IMR-90 (cell line): Measurements from ENCODE around the gene QSOX2. TPM values are rescaled to one million over a fixed set of nuclear protein-coding genes. Genes with fewer than 3 reads are reported as not detected.

Source experiments
- ATAC-seq: fragments of 200-7000 bp; cut with Tn5 transposase; 2 replicates; pipeline ENCODE4 v1.9.1; 2020; ENCODE audit warnings: low read depth, mild to moderate bottlenecking, moderate library complexity
- BruUV-seq: library from RNA; stranded (reverse); fragments of 400-500 nt; replicated peaks from 2 replicates; lab custom pipeline; 2021; lab: Mats Ljungman, UMichigan
- CTCF ChIA-PET: fragments of 300-600 bp; formaldehyde crosslinking; extraction: SDS; loops from one replicate; lab custom pipeline; 2021; ENCODE audit warnings: antibody characterized with exemption; lab: Yijun Ruan, JAX
- POLR2A ChIA-PET: fragments of 300-600 bp; sonication (Branson Sonifier 250); formaldehyde crosslinking; loops from one replicate; lab custom pipeline; 2022; ENCODE audit warnings: antibody characterized with exemption; ENCODE audit not compliant: unreplicated experiment; lab: Charles Lee
- DNase-seq: peaks from one replicate; pipeline ENCODE4 v3.0.0; 2013
- H2AFZ ChIP-seq: replicated peaks from 2 replicates; pipeline ENCODE3; 2013; ENCODE audit warnings: low read length, mild to moderate bottlenecking; ENCODE audit not compliant: poor library complexity
- H2AK5ac ChIP-seq: 2 replicates; pipeline ENCODE4 v1.6.1; 2013; ENCODE audit warnings: low read depth, low read length, inconsistent platforms
- H2AK9ac ChIP-seq: replicated peaks from 2 replicates; pipeline ENCODE3; 2013; ENCODE audit warnings: mild to moderate bottlenecking, low read depth, low read length, moderate library complexity; ENCODE audit not compliant: poor library complexity
- H2BK120ac ChIP-seq: 2 replicates; pipeline ENCODE4 v1.6.1; 2013; ENCODE audit warnings: low read depth, low read length, inconsistent platforms
- H2BK15ac ChIP-seq: 3 replicates; pipeline ENCODE4 v1.6.1; 2013; ENCODE audit warnings: low read depth, low read length, inconsistent platforms
- H2BK20ac ChIP-seq: 2 replicates; pipeline ENCODE4 v1.6.1; 2013; ENCODE audit warnings: low read depth, mild to moderate bottlenecking, inconsistent platforms, low read length, moderate library complexity
- H2BK5ac ChIP-seq: 2 replicates; pipeline ENCODE4 v1.6.1; 2013; ENCODE audit warnings: mild to moderate bottlenecking, low read depth, low read length, inconsistent platforms; ENCODE audit not compliant: poor library complexity, severe bottlenecking
- H3K14ac ChIP-seq: replicated peaks from 2 replicates; pipeline ENCODE4 v1.6.1; 2013; ENCODE audit warnings: low read depth, low read length, inconsistent platforms
- H3K18ac ChIP-seq: 2 replicates; pipeline ENCODE4 v1.6.1; 2013; ENCODE audit warnings: low read depth, low read length, control low read depth
- H3K23ac ChIP-seq: 2 replicates; pipeline ENCODE4 v1.6.1; 2013; ENCODE audit warnings: low read depth, low read length, inconsistent platforms
- H3K27ac ChIP-seq: 2 replicates; pipeline ENCODE4 v1.5.1; 2013; ENCODE audit warnings: mild to moderate bottlenecking, control low read depth, low read length; ENCODE audit not compliant: insufficient read depth
- H3K27me3 ChIP-seq: 2 replicates; pipeline ENCODE4 v1.6.1; 2013; ENCODE audit warnings: low read length; ENCODE audit not compliant: control insufficient read depth, insufficient read depth
- H3K36me3 ChIP-seq: 2 replicates; pipeline ENCODE4 v1.6.1; 2013; ENCODE audit warnings: low read length, mixed read lengths; ENCODE audit not compliant: control insufficient read depth, insufficient read depth
- H3K4ac ChIP-seq: 2 replicates; pipeline ENCODE4 v1.6.1; 2013; ENCODE audit warnings: low read depth, low read length, inconsistent platforms
- H3K4me1 ChIP-seq: 2 replicates; pipeline ENCODE4 v1.6.1; 2013; ENCODE audit warnings: low read length, mixed read lengths; ENCODE audit not compliant: control insufficient read depth, insufficient read depth
- H3K4me2 ChIP-seq: 2 replicates; pipeline ENCODE4 v1.6.1; 2013; ENCODE audit warnings: low read depth, mild to moderate bottlenecking, control low read depth, low read length, moderate library complexity
- H3K4me3 ChIP-seq: 2 replicates; pipeline ENCODE4 v1.5.1; 2013; ENCODE audit warnings: low read depth, mild to moderate bottlenecking, control low read depth, low read length, moderate library complexity; ENCODE audit not compliant: insufficient read depth
- H3K56ac ChIP-seq: 2 replicates; pipeline ENCODE4 v1.6.1; 2013; ENCODE audit warnings: low read length, inconsistent platforms; ENCODE audit not compliant: insufficient read depth; ENCODE audit errors: extremely low read depth
- H3K79me1 ChIP-seq, 2 experiments: 2 replicates each; pipeline ENCODE4 v1.6.1; 2013; ENCODE audit warnings: low read length in 2 of 2, inconsistent platforms in 1 of 2, low read depth in 1 of 2
- H3K9ac ChIP-seq: 2 replicates; pipeline ENCODE4 v1.6.1; 2013; ENCODE audit warnings: low read depth, low read length, control low read depth
- H3K9me1 ChIP-seq: 2 replicates; pipeline ENCODE4 v1.6.1; 2013; ENCODE audit warnings: low read length, inconsistent platforms; ENCODE audit not compliant: insufficient read depth
- H3K9me3 ChIP-seq: 2 replicates; pipeline ENCODE4 v1.6.1; 2013; ENCODE audit warnings: low read length; ENCODE audit not compliant: control insufficient read depth, insufficient read depth
- H4K20me1 ChIP-seq: 2 replicates; pipeline ENCODE4 v1.6.1; 2013; ENCODE audit warnings: low read length, inconsistent platforms; ENCODE audit not compliant: insufficient read depth
- H4K5ac ChIP-seq: 2 replicates; pipeline ENCODE4 v1.6.1; 2013; ENCODE audit warnings: mild to moderate bottlenecking, low read depth, low read length, control low read depth
- H4K8ac ChIP-seq, 2 experiments: 2 replicates each; pipeline ENCODE4 v1.6.1; 2013; ENCODE audit warnings: low read depth in 2 of 2, low read length in 2 of 2, control low read depth in 1 of 2, inconsistent platforms in 1 of 2
- H4K91ac ChIP-seq: 2 replicates; pipeline ENCODE4 v1.6.1; 2013; ENCODE audit warnings: low read depth, low read length, inconsistent platforms; ENCODE audit not compliant: insufficient read depth
- SMC3 ChIP-seq: fragments of 150-350 bp; IDR thresholded peaks from 2 replicates; pipeline ENCODE4 v1.6.1; 2016; ENCODE audit warnings: low read depth, mild to moderate bottlenecking, antibody characterized with exemption, low read length, moderate library complexity
- WGBS, 2 experiments: methylation state at CpG; one replicate each; pipeline versions ENCODE4 v1.1.5 to v1.1.7; 2013; ENCODE audit warnings: missing lambda C conversion rate in 2 of 2; ENCODE audit not compliant: insufficient read length in 1 of 2; ENCODE audit errors: extremely low coverage in 2 of 2; 5-methylcytosine and 5-hydroxymethylcytosine counted together
- dilution Hi-C: fragments of 300-500 bp; cut with HindIII; formaldehyde crosslinking; loops from one replicate; pipeline ENCODE4 v1.14.3; 2018; ENCODE audit warnings: low sequenced_read_pairs; ENCODE audit not compliant: unreplicated experiment
- in situ Hi-C: fragments of 300-500 bp; cut with MboI; formaldehyde crosslinking; loops from 3 replicates; pipeline ENCODE4 v1.14.3; 2019; ENCODE audit warnings: low sequenced_read_pairs, inconsistent platforms, mixed read lengths
- intact Hi-C: fragments of 100-400 bp; cut with micrococcal nuclease; formaldehyde crosslinking; loops from 2 replicates; pipeline ENCODE4 v1.10.0; 2022
- polyA plus RNA-seq, 3 experiments: library from polyadenylated mRNA; depleted of rRNA; stranded (reverse); fragments of >200 nt; gene quantifications; 2 replicates each; pipeline ENCODE4 v1.2.3, GENCODE V29; 2012; ENCODE audit warnings: low replicate concordance in 1 of 3
- total RNA-seq: library from RNA; depleted of rRNA; stranded (reverse); fragments of >200 nt; gene quantifications from 2 replicates; pipeline ENCODE4 v1.2.3, GENCODE V29; 2012

Gene QSOX2
- total and polyA plus RNA-seq, 2 of the 4 experiments (the other 2 are of a cell fraction) = 5.9 to 12.9 TPM

DNA sequence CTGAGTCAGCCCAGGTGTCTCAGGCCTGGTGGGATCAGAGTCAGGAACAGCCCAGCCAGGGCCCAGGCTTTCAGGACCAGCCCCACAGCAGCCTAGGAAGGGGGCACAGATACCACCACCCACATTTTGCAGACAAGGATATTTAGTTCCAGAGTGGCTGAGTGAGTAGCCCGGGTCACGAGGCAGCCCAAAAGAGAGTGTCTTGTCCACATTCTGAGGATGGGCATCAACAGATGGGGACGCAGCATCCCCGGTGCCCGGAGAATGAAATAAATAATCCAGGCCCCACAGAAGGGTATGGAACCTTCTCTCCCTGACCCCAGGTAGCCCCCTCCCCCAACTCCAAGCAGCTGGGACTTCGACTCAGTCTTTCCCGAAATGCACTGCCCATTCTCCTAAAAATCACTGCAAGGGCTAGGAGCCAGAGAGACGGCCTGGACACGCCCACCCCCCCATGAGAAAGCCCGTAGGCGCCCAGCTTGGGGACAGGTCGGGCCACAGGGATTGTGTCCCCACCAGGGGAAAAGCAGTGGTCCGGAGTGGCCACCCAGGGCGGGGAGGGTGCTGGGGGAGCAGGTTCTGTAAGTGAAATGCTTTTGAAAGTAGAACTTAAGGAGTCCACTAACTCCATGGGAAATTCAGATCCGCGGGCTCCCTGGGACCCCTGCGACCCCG, 47.5 kb downstream of the QSOX2 start:
- Histone ChIP-seq H2BK5ac (no peak overlapping the region), H3K36me3 (no peaks in the 10 kb centered on the region), H3K27ac (no peak overlapping the region), H3K4me1 (no peaks in the 10 kb centered on the region), H2BK120ac (no peak overlapping the region), H2BK15ac (no peak overlapping the region), H3K4ac (no peak overlapping the region), H3K79me1 (no peaks in the 10 kb centered on the region), H4K5ac (no peak overlapping the region), H2BK20ac (no peak overlapping the region), H2AFZ (no peak overlapping the region), H3K9ac (no peak overlapping the region), H3K27me3 (peaks cover 86% of the 10 kb centered on the region), H4K20me1 (peaks cover 12% of the 10 kb centered on the region; the same call in 1 of the 2 replicates), H2AK5ac (no peak overlapping the region), H3K14ac (no peak overlapping the region), H3K4me3 (no peak overlapping the region), H2AK9ac (no peak overlapping the region), H3K23ac (no peak overlapping the region), H3K4me2 (no peak overlapping the region), H3K9me1 (no peaks in the 10 kb centered on the region), H3K18ac (no peak overlapping the region), H4K91ac (no peak overlapping the region), H4K8ac (no peak overlapping the region), H3K56ac (no peak overlapping the region), H3K9me3 (peaks cover 2% of the 10 kb centered on the region; the same call in 1 of the 2 replicates)
- WGBS, 2 experiments = 0% methylated on average over 6 of the region's 18 CpGs; no CpG with 5 or more reads in 1 of the 2 experiments
- in situ Hi-C loops = no loop called here
- no peak for DNase-seq
- dilution Hi-C loops = no loop called here
- no peak for ATAC-seq
- ChIA-PET POLR2A (no interaction called here), CTCF (no interaction called here)
- no peak for TF ChIP-seq SMC3
- BruUV-seq = no TSS peak
- intact Hi-C loops = no loop called here
